ENCODE measurements around the gene UBE2G2.

Gene UBE2G2

GRCh38 chr21:44848821-44849521, 47.4 kb upstream of the UBE2G2 start:
- TF ChIP-seq POLR2AphosphoS5 (IDR thresholded peaks at IDR 0.05; ENCODE audit: low read depth, low read length): no peak
- no peak for TF ChIP-seq TAF1 (IDR thresholded peaks at IDR 0.05; ENCODE audit: borderline replicate concordance, insufficient read depth, low read length)
- no peak for TF ChIP-seq REST (IDR thresholded peaks at IDR 0.05; ENCODE audit: insufficient read depth in 1 of 2, low read depth in 2 of 2, low read length in 2 of 2)
- no peak for TF ChIP-seq FOXP2 (optimal IDR thresholded peaks at IDR 0.05; ENCODE audit: borderline replicate concordance, extremely low read depth, extremely low read length, insufficient read depth)
- TF ChIP-seq SIN3A (IDR thresholded peaks at IDR 0.05; ENCODE audit: borderline replicate concordance, insufficient read depth, low read length): no peak

GRCh38 chr21:44847261-44848056, 45.8 kb upstream of the UBE2G2 start:
- TF ChIP-seq TAF1 (IDR thresholded peaks at IDR 0.05; ENCODE audit: borderline replicate concordance, insufficient read depth, low read length) (no peak), FOXP2 (optimal IDR thresholded peaks at IDR 0.05; ENCODE audit: borderline replicate concordance, extremely low read depth, extremely low read length, insufficient read depth) (no peak), REST (IDR thresholded peaks at IDR 0.05; ENCODE audit: insufficient read depth in 1 of 2, low read depth in 2 of 2, low read length in 2 of 2) (no peak), SIN3A (IDR thresholded peaks at IDR 0.05; ENCODE audit: borderline replicate concordance, insufficient read depth, low read length) (no peak), POLR2AphosphoS5 (IDR thresholded peaks at IDR 0.05; ENCODE audit: low read depth, low read length) (no peak)

GRCh38 chr21:44846485-44847260, 45.1 kb upstream of the UBE2G2 start:
- no peak for TF ChIP-seq REST (IDR thresholded peaks at IDR 0.05; ENCODE audit: insufficient read depth in 1 of 2, low read depth in 2 of 2, low read length in 2 of 2)
- TF ChIP-seq FOXP2 (optimal IDR thresholded peaks at IDR 0.05; ENCODE audit: borderline replicate concordance, extremely low read depth, extremely low read length, insufficient read depth): no peak
- no peak for TF ChIP-seq SIN3A (IDR thresholded peaks at IDR 0.05; ENCODE audit: borderline replicate concordance, insufficient read depth, low read length)
- no peak for TF ChIP-seq POLR2AphosphoS5 (IDR thresholded peaks at IDR 0.05; ENCODE audit: low read depth, low read length)
- no peak for TF ChIP-seq TAF1 (IDR thresholded peaks at IDR 0.05; ENCODE audit: borderline replicate concordance, insufficient read depth, low read length)

GRCh38 chr21:44846224-44846484, 44.5 kb upstream of the UBE2G2 start:
- TF ChIP-seq REST (IDR thresholded peaks at IDR 0.05; ENCODE audit: insufficient read depth in 1 of 2, low read depth in 2 of 2, low read length in 2 of 2) (no peak), POLR2AphosphoS5 (IDR thresholded peaks at IDR 0.05; ENCODE audit: low read depth, low read length) (no peak), TAF1 (IDR thresholded peaks at IDR 0.05; ENCODE audit: borderline replicate concordance, insufficient read depth, low read length) (no peak), SIN3A (IDR thresholded peaks at IDR 0.05; ENCODE audit: borderline replicate concordance, insufficient read depth, low read length) (no peak), FOXP2 (optimal IDR thresholded peaks at IDR 0.05; ENCODE audit: borderline replicate concordance, extremely low read depth, extremely low read length, insufficient read depth) (no peak)
